Small intestine (tissue), 7 donors: ENCODE results near the gene AKAP9. TPM values are rescaled to one million over a fixed set of nuclear protein-coding genes. Genes with fewer than 3 reads are reported as not detected.
"Not testable (repeated sequence)": the region's sequence is repeated elsewhere in the genome, so short reads cannot be mapped to it uniquely, and the experiment has no call there.

Experiments used
- DNase-seq, 2 donors: peaks; one replicate each; pipeline versions ENCODE4 v3.0.0 to v3.0.0-alpha.2; 2013
- FAIRE-seq: peaks from 2 replicates; lab custom pipeline; 2012; peaks lifted over from hg19 to GRCh38; lab: Jason Lieb, UNC
- H3K27ac ChIP-seq, 3 donors: one replicate each; pipeline ENCODE4 v1.5.1; 2013; ENCODE audit warnings: low read length in 2 of 3, mild to moderate bottlenecking in 2 of 3, control low read depth in 1 of 3, inconsistent platforms in 1 of 3, low read depth in 1 of 3, moderate library complexity in 1 of 3
- H3K27me3 ChIP-seq, 3 donors: one replicate each; pipeline ENCODE4 v1.6.1; 2013; ENCODE audit warnings: low read length in 3 of 3, inconsistent platforms in 1 of 3; ENCODE audit not compliant: control insufficient read depth in 3 of 3, insufficient read depth in 3 of 3
- H3K36me3 ChIP-seq, 3 donors: one replicate each; pipeline ENCODE4 v1.6.1; 2013; ENCODE audit warnings: low read length in 3 of 3, inconsistent platforms in 1 of 3, low read depth in 1 of 3, mild to moderate bottlenecking in 1 of 3, moderate library complexity in 1 of 3; ENCODE audit not compliant: control insufficient read depth in 3 of 3, insufficient read depth in 2 of 3
- H3K4me1 ChIP-seq, 3 donors: one replicate each; pipeline ENCODE4 v1.6.1; 2013; ENCODE audit warnings: low read length in 2 of 3, inconsistent platforms in 1 of 3, low read depth in 1 of 3, mild to moderate bottlenecking in 1 of 3, moderate library complexity in 1 of 3; ENCODE audit not compliant: control insufficient read depth in 3 of 3, insufficient read depth in 2 of 3
- H3K4me3 ChIP-seq, 3 donors: one replicate each; pipeline ENCODE4 v1.5.1; 2013; ENCODE audit warnings: low read length in 3 of 3, control low read depth in 1 of 3, inconsistent platforms in 1 of 3, low read depth in 1 of 3, mild to moderate bottlenecking in 1 of 3, moderate library complexity in 1 of 3
- H3K9me3 ChIP-seq, 2 donors: one replicate each; pipeline ENCODE4 v1.6.1; 2013; ENCODE audit warnings: low read depth in 1 of 2, low read length in 1 of 2; ENCODE audit not compliant: control insufficient read depth in 2 of 2, insufficient read depth in 1 of 2
- WGBS, 3 donors: extraction: QIAGEN DNeasy Blood & Tissue Kit; methylation state at CpG; one replicate each; pipeline ENCODE4 v1.1.7; 2013; 5-methylcytosine and 5-hydroxymethylcytosine counted together
- polyA plus RNA-seq, 4 donors: library from polyadenylated mRNA; stranded (reverse) in 3 of 4; unstranded in 1 of 4; fragments of 200-250 nt in 3 of 4; fragments of 120-200 nt in 1 of 4; gene quantifications; one replicate each; pipeline versions ENCODE4 v1.2.1 to v1.2.3, GENCODE V29; 2013
- donor health status: healthy with polysubstance abuse.
- donor health status: control.
- donor health status: control.
- donor health status: Bipolar disorder and iron deficiency.
- donor health status: healthy.

AKAP9 gene
- polyA plus RNA-seq, 4 donors = 22.1 to 118 (median 60.1) TPM

DNA sequence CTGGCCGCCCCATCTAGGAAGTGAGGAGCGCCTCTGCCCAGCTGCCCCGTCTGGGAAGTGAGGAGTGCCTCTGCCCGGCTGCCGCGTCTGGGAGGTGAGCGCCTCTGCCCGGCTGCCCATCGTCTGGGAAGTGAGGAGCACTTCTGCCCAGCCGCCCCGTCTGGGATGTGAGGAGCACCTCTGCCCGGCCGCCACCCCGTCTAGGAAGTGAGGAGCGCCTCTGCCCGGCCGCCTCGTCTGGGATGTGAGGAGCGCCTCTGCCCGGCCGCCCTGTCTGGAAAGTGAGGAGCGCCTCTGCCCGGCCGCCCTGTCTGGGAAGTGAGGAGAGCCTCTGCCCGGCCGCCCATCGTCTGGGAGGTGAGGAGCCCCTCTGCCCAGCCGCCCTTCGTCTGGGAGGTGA, 86.5 kb downstream of the AKAP9 start:
- not testable (repeated sequence) for DNase-seq, H3K4me1 ChIP-seq, H3K4me3 ChIP-seq, FAIRE-seq, H3K27ac ChIP-seq, H3K27me3 ChIP-seq
- Histone ChIP-seq H3K9me3 (peaks cover 0 to 16% of the 10 kb centered on the region in 2 donors), H3K36me3 (peaks cover 11 to 26% (median 18%) of the 10 kb centered on the region in 3 donors)
- WGBS, 3 donors = 98 to 100% (median 98%) methylated on average over 26 to 29 of the region's 29 CpGs

- peaks cover 0 to 16% of the 10 kb centered on the region in 2 donors for H3K9me3 ChIP-seq
- no peaks in the 10 kb centered on the region for H3K27me3 ChIP-seq
- FAIRE-seq (no peak), DNase-seq (no peak)
- peaks cover 9 to 28% (median 18%) of the 10 kb centered on the region in 3 donors for H3K36me3 ChIP-seq
- H3K4me3 ChIP-seq = no peak overlapping the region
- H3K4me1 ChIP-seq = no peaks in the 10 kb centered on the region
- H3K27ac ChIP-seq = no peak overlapping the region
- WGBS, 3 donors = 80 to 93% (median 89%) methylated on average over 2 of the region's 2 CpGs
Measured at GRCh38 chr7:92028226-92028625, 87.6 kb downstream of the AKAP9 start.

DNA sequence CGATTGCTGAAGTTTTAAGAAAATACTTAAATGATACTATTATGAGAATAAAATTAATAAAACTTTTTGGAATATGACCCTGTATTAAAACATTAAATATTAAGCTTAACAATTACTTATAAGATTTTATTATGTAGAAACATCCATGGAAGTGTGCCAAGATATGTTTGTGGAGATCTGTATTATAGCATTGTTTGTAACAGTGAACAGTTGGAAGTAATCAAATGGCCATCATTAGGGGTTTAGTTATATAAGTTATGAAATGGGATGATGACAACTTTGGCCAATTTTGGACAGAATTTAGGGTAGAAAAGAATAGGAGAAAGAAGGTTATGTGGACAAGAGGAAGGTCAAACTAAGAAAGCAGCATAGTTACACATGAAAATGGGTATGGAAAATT, 88.0 kb downstream of the AKAP9 start:
- H3K4me1 ChIP-seq = no peaks in the 10 kb centered on the region
- no peak overlapping the region for H3K4me3 ChIP-seq
- H3K36me3 ChIP-seq = peaks cover 7 to 32% (median 14%) of the 10 kb centered on the region in 3 donors
- H3K27me3 ChIP-seq = no peaks in the 10 kb centered on the region
- WGBS, 3 donors = 96 to 98% (median 97%) methylated on average over 1 of the region's 1 CpG
- no peak overlapping the region for H3K27ac ChIP-seq
- H3K9me3 ChIP-seq = peaks cover 0 to 16% of the 10 kb centered on the region in 2 donors
- FAIRE-seq = no peak
- no peak for DNase-seq

DNA sequence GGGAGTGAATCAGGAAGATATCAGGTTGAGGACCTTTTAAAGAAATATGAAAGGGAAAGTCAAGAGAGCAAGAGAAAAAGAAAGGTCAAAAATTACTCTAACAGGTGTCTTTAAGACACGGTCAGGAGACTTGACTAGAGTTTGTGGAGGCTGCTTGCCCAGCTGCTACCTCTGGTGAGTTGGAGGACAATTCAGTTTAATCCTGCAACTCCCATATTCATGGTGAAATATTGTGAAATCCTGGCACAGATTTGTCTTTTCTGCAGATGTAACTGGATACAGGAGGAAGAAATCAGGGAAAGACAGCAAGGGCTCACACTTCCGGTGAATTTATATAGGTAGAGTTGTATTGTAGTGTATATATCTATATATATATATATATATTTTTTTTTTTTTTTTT, 93.5 kb downstream of the AKAP9 start:
- Histone ChIP-seq H3K9me3 (no peaks in the 10 kb centered on the region), H3K4me1 (no peaks in the 10 kb centered on the region), H3K36me3 (peaks cover 0 to 17% (median 3%) of the 10 kb centered on the region in 3 donors), H3K27me3 (no peaks in the 10 kb centered on the region), H3K4me3 (no peak overlapping the region), H3K27ac (no peak overlapping the region)
- FAIRE-seq (no peak), DNase-seq (no peak)
- 59 to 74% (median 61%) methylated on average over 2 of the region's 2 CpGs for WGBS, 3 donors

DNA sequence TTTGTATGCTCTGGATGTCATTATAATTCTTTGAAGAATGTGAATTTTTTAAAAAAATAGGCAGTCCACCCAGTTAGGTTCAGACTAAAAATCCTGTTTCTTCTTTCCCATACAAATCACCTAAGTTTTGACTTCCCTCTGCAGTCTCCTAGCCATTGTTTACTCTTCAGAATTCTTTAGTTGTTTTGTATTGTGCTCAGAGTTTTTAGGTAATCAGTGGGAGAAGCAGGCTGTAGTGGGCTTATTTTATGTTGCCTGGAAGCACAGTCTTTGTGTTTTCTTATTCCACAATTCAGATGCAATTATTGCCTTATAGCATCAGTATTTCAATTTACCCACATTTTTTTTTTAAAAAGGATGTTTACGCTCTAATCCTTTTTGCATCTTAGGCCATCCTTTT, 94.9 kb downstream of the AKAP9 start:
- no peaks in the 10 kb centered on the region for H3K4me1 ChIP-seq
- H3K4me3 ChIP-seq = no peak overlapping the region
- 95 to 100% (median 100%) methylated on average over 1 of the region's 1 CpG for WGBS, 3 donors
- FAIRE-seq (no peak), DNase-seq (no peak)
- H3K9me3 ChIP-seq = no peaks in the 10 kb centered on the region
- H3K27ac ChIP-seq = no peak overlapping the region
- peaks cover 0 to 17% (median 1%) of the 10 kb centered on the region in 3 donors for H3K36me3 ChIP-seq
- no peaks in the 10 kb centered on the region for H3K27me3 ChIP-seq

DNA sequence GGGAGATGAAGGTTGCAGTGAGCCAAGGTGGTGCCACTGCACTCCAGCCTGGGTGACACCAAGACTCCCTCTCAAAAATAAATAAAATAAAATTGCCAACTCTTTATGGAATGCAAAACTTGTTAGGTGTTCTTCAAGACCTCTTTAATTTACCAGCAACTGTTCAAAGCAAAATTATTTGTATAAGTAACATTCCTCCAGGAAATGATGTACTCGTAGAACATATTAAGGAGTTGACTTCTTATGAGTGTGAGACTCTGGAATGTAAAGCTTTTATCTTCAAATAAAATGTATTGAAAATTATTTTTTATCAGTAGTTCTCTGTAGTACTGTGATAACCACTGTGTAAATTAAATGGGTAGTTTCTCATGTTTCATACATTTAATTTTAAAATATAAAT, 99.2 kb downstream of the AKAP9 start:
- no peaks in the 10 kb centered on the region for H3K9me3 ChIP-seq
- DNase-seq = no peak
- H3K4me1 ChIP-seq = peaks cover 0 to 7% (median 2%) of the 10 kb centered on the region in 3 donors
- WGBS, 3 donors = 88 to 100% (median 98%) methylated on average over 1 of the region's 1 CpG
- peaks cover 0 to 9% (median 0%) of the 10 kb centered on the region in 3 donors for H3K36me3 ChIP-seq
- FAIRE-seq = peak; percentile 86
- H3K27me3 ChIP-seq = no peaks in the 10 kb centered on the region
- H3K27ac ChIP-seq = no peak overlapping the region
- no peak overlapping the region for H3K4me3 ChIP-seq

- no peaks in the 10 kb centered on the region for H3K27me3 ChIP-seq
- DNase-seq (peak; percentile 93 to 94), FAIRE-seq (no peak)
- H3K9me3 ChIP-seq = no peaks in the 10 kb centered on the region
- H3K27ac ChIP-seq = peak overlapping the region in 1 of 3 donors; percentile 63
- peaks cover 0 to 16% (median 3%) of the 10 kb centered on the region in 3 donors for H3K36me3 ChIP-seq
- peaks cover 0 to 17% (median 2%) of the 10 kb centered on the region in 3 donors for H3K4me1 ChIP-seq
- H3K4me3 ChIP-seq = peak overlapping the region in 1 of 3 donors; percentile 19
- 24 to 66% (median 32%) methylated on average over 4 of the region's 4 CpGs for WGBS, 3 donors
Measured at GRCh38 chr7:92042056-92042737, 101.5 kb downstream of the AKAP9 start.

DNA sequence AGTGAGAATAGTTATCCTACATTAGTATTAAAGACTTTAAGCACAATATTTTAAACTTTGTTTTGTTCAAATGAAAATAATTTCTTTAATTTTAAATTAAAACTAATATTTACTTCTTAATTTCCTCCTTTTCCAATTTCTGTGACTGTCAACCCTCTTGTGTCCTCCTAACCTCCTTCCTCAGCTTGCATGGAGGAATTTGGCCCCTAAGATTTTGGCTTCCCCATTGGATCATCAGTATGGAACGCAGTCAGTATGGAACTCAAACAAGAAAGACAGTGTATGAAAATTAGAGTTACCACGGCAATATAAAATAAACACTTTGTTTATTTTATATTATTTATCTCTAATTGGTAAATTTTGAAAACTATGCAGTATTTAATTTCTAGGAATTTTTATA, 102.4 kb downstream of the AKAP9 start:
- H3K9me3 ChIP-seq = no peaks in the 10 kb centered on the region
- peaks cover 0 to 17% (median 2%) of the 10 kb centered on the region in 3 donors for H3K4me1 ChIP-seq
- WGBS, 3 donors = 68 to 77% (median 71%) methylated on average over 2 of the region's 2 CpGs
- peak overlapping the region in 1 of 3 donors; percentile 63 for H3K27ac ChIP-seq
- H3K4me3 ChIP-seq = peak overlapping the region in 2 of 3 donors; percentile 40 to 52
- DNase-seq = no peak
- FAIRE-seq = peak; percentile 33
- H3K36me3 ChIP-seq = peaks cover 0 to 18% (median 3%) of the 10 kb centered on the region in 3 donors
- no peaks in the 10 kb centered on the region for H3K27me3 ChIP-seq
